ENCODE measurements around the gene PCDHGC3. TPM values are rescaled to one million over a fixed set of nuclear protein-coding genes. Genes with fewer than 3 reads are reported as not detected.

The PCDHGC3 gene
- total and polyA plus RNA-seq, 2 of the 4 experiments (the other 2 are of a cell fraction), result 21.1 to 72.1 TPM

- Histone ChIP-seq H3K23ac (ENCODE audit: low read depth, low read length) (no peak overlapping the region), H3K4me1 (ENCODE audit: control insufficient read depth, insufficient read depth, low read length) (peaks cover 19% of the 10 kb centered on the region), H4K8ac (ENCODE audit: low read depth in 2 of 2, low read length in 2 of 2) (no peak overlapping the region), H3K18ac (ENCODE audit: low read depth, low read length) (no peak overlapping the region), H4K5ac (ENCODE audit: low read depth, low read length) (no peak overlapping the region), H3K4ac (ENCODE audit: low read depth, low read length) (no peak overlapping the region), H3K36me3 (ENCODE audit: control insufficient read depth, insufficient read depth, low read length) (peaks cover 39% of the 10 kb centered on the region), H2BK15ac (ENCODE audit: low read depth, low read length) (no peak overlapping the region), H3K27me3 (ENCODE audit: control insufficient read depth, insufficient read depth, low read length) (no peaks in the 10 kb centered on the region), H3K14ac (replicated peaks; ENCODE audit: low read depth, low read length) (no peak overlapping the region), H2AK9ac (replicated peaks; ENCODE audit: low read depth, low read length, poor library complexity) (no peak overlapping the region), H3K79me1 (ENCODE audit: low read depth in 1 of 2, low read length in 2 of 2) (peaks cover 31 to 85% of the 10 kb centered on the region in 2 experiments), H2AK5ac (ENCODE audit: low read depth, low read length) (no peak overlapping the region), H3K9me1 (ENCODE audit: insufficient read depth, low read length) (peaks cover 29% of the 10 kb centered on the region), H4K20me1 (ENCODE audit: insufficient read depth, low read length) (peaks cover 64% of the 10 kb centered on the region), H2BK120ac (ENCODE audit: low read depth, low read length) (no peak overlapping the region), H3K27ac (ENCODE audit: insufficient read depth, low read length) (no peak overlapping the region), H3K56ac (ENCODE audit: extremely low read depth, insufficient read depth, low read length) (no peak overlapping the region), H3K9ac (ENCODE audit: low read depth, low read length) (no peak overlapping the region), H2AFZ (replicated peaks; ENCODE audit: low read length, poor library complexity) (no peak overlapping the region), H2BK5ac (ENCODE audit: low read depth, low read length, poor library complexity, severe bottlenecking) (no peak overlapping the region), H3K9me3 (ENCODE audit: control insufficient read depth, insufficient read depth, low read length) (no peaks in the 10 kb centered on the region; the same call in 1 of the 2 replicates), H2BK20ac (ENCODE audit: low read depth, low read length) (no peak overlapping the region), H3K4me3 (ENCODE audit: insufficient read depth, low read depth, low read length) (no peak overlapping the region), H4K91ac (ENCODE audit: insufficient read depth, low read depth, low read length) (no peak overlapping the region), H3K4me2 (ENCODE audit: low read depth, low read length) (no peak overlapping the region)
- POLR2A ChIA-PET (ENCODE audit: unreplicated experiment), result no interaction called here
- DNase-seq, result no peak
- intact Hi-C loops (cut with micrococcal nuclease) (no loop called here), dilution Hi-C loops (cut with HindIII; ENCODE audit: low sequenced_read_pairs, unreplicated experiment) (no loop called here), in situ Hi-C loops (cut with MboI; ENCODE audit: low sequenced_read_pairs) (no loop called here)
- CTCF ChIA-PET, result no interaction called here
- no peak for TF ChIP-seq FOS (IDR thresholded peaks at IDR 0.05; ENCODE audit: low read depth, low read length)
- no peak for TF ChIP-seq SMC3 (IDR thresholded peaks at IDR 0.05; ENCODE audit: low read depth, low read length)
- no peak for TF ChIP-seq RAD21 (IDR thresholded peaks at IDR 0.05; ENCODE audit: low read length)
- TF ChIP-seq BHLHE40 (IDR thresholded peaks at IDR 0.05; ENCODE audit: low read depth, low read length), result no peak
- TF ChIP-seq MAFK (IDR thresholded peaks at IDR 0.05; ENCODE audit: low read depth, low read length), result no peak
- TF ChIP-seq NFE2L2 (IDR thresholded peaks at IDR 0.05; ENCODE audit: low read depth, low read length), result no peak
- no peak for TF ChIP-seq POLR2A (IDR thresholded peaks at IDR 0.05; ENCODE audit: low read depth, low read length)
- TF ChIP-seq CHD1 (IDR thresholded peaks at IDR 0.05; ENCODE audit: low read depth, low read length), result no peak
- no peak for TF ChIP-seq ELK1 (IDR thresholded peaks at IDR 0.05; ENCODE audit: borderline replicate concordance, low read depth, low read length)
- TF ChIP-seq RCOR1 (IDR thresholded peaks at IDR 0.05; ENCODE audit: insufficient replicate concordance, low read length), result no peak
- no peak for TF ChIP-seq CEBPB (IDR thresholded peaks at IDR 0.05; ENCODE audit: low read depth, low read length)
- TF ChIP-seq MAZ (IDR thresholded peaks at IDR 0.05; ENCODE audit: borderline replicate concordance, low read depth, low read length), result no peak
- TF ChIP-seq RFX5 (IDR thresholded peaks at IDR 0.05; ENCODE audit: low read depth, low read length), result no peak
- no peak for TF ChIP-seq MXI1 (IDR thresholded peaks at IDR 0.05; ENCODE audit: borderline replicate concordance, low read depth, low read length)
- no peak for ATAC-seq (ENCODE audit: low read depth)
- no CpG with 5 or more reads among the region's 9 CpGs for WGBS, 2 experiments (ENCODE audit: extremely low coverage in 2 of 2, insufficient read length in 1 of 2)
- no TSS peak for BruUV-seq (replicated peaks)
Observed at GRCh38 chr5:141486091-141486490, 10.3 kb downstream of the PCDHGC3 start.

Data from IMR-90 (cell line).